HG02943 (cell line): Measurements from ENCODE around the gene KCNJ3.

ENCODE experiments used
- ATAC-seq: cut with Tn5 transposase; IDR thresholded peaks from one replicate; pipeline ENCODE4 v1.9.1; 2021; ENCODE audit warnings: mild to moderate bottlenecking, low read depth, moderate library complexity; ENCODE audit not compliant: unreplicated experiment

The KCNJ3 gene, protein sequence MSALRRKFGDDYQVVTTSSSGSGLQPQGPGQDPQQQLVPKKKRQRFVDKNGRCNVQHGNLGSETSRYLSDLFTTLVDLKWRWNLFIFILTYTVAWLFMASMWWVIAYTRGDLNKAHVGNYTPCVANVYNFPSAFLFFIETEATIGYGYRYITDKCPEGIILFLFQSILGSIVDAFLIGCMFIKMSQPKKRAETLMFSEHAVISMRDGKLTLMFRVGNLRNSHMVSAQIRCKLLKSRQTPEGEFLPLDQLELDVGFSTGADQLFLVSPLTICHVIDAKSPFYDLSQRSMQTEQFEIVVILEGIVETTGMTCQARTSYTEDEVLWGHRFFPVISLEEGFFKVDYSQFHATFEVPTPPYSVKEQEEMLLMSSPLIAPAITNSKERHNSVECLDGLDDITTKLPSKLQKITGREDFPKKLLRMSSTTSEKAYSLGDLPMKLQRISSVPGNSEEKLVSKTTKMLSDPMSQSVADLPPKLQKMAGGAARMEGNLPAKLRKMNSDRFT

DNA sequence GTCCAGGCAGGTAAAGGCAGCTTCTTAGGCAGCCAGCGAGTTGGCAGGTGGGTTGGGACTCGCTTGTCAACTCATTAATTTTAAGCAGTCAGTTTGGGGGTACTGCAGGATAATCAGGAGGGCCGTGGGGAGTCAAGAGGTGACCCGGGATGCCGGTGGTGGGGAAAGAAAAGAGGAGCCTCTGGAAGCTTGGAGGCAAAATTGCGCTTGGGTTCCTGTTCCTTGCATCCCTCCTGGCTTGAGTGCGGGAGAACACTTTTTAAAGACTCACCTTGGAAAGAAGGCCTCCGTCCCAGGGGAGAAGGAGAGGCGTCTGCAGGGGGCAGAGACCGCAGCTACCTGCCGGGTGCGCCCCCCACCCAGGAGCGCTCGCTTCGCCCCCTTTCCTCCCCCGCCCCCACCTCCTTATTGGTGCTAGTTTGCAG, at the start of gene KCNJ3:
Gene KCNJ3, plus strand, starts transcription at position 400 of the 425 bp plus-strand sequence. CDS start 81 bp downstream, outside the sequence.
- ATAC-seq: no peak

DNA sequence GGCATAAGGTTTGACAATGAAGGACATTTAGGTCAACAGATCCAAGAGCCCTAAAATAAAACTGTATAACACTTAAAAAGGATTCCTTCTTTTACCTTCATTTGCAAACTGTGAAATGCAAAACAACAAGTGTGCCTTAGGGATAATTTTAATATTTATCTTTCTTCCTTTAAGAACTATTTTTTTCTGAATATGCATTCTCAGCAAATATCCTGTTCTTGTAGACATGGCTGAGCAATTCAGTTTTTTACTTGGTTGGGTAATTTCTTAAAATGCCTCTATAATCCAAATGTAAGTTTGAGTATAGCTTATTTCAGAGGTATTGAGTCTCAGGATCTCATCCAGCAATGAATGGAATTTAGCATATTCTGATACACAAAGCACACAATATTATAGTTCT, 43.0 kb upstream of the KCNJ3 start:
- ATAC-seq: no peak

DNA sequence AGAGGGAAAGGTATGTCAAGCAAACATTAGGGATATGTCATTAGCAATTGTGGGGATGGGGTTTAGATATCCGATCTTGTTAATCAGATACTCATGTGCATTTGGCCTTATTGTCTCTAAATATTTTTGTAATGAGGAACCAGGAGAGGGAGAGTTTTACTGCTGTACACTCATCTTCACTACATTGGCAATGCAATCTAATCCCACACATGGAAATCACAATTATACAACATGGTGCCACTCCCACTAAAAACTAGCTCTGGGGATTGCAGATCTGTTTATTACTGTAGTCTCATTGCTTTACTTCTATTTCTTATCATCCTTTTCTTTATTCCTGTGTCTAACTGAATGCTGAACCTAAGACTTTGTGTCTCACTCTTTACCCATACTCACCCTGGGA, 39.6 kb upstream of the KCNJ3 start:
- ATAC-seq: no peak

DNA sequence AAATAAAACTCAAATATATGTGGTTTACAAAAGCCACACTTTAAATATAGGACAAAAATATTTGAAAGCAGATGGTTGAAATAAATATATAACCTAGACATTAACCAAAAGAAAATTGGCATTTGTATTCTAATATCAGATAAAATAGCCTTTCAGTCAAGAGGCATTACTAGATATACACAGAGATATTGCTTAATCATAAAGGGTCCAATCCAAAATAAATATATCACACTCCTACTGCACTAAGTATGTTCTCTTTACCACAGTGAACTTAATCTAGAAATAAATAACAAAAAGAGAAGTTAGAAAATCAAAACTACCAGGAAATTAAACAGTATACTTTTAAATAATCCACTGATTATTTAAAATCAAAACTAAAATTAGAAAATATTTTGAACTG, 34.2 kb upstream of the KCNJ3 start:
- no peak for ATAC-seq

DNA sequence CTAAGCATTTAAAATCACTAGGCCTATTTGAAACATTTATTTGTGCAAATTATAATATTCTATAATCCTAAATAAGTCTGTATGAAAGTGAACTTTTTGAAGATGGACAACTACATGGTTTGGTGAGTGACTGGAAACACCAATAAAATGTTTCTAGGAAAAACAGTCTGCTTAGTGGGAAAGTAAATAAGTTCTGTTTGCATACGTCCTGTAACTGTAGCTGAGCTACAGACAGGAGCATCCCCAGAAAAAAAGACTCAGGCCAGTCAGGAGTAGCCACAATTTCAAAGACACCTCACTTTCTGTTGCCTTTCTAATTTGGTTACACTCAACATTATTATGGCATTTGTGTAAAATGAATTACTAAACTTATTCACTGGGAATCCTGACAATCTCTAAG, 28.4 kb upstream of the KCNJ3 start:
- no peak for ATAC-seq

DNA sequence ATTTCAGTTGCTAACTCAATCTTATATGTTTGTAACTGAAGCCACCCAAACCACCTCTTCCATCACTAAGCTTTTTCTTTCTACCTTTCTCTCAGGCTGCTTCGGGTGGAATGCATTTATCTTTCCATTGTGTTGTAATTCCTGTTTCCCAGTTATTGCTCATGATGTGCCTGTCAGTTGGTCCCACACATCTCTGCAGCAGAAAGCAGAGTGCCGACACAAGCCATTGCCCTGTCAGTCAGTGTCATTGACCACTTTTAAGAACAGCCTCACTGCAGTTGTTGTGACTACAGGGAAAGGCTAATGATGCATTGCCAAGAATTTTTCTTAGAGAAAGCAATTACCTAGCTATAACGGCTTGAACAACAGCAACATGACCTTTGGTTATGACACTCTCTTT, 24.8 kb upstream of the KCNJ3 start:
- no peak for ATAC-seq

DNA sequence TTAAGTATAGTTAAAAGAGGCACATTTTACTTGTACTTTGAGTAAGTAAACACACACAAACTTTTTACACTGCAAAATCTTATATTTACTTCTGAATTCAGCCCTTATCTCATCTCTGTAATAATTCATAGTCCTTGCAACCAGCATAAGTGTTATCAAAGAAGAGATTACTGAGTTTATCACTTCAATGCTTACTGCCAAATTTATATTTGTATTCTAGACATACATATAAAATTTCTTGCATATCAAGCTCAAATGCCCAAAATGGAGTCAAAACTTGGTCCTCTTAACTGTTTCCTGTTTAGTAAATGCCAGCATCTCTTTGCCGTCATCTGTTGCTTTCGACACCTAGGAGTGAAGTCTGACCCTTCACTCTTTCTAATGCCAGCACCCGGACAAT, 21.1 kb upstream of the KCNJ3 start:
- no peak for ATAC-seq

DNA sequence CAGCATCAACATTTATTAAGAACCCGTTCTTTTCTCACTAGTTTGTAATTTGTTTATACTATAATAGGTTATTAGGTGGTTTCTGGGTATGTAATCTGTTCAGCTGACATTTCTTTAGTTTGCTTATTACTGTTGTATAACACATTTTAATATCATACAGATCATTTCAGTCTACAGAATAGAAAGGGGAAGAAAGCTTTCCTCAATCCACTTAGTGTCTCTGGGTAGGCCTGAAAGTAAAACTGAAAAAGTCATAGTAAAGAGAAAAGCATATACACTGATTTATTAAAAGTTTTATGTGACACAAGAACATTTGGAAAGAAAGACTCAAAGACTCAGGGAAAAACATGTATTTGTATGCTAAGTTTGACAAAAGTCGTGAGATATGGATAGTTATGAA, 16.8 kb upstream of the KCNJ3 start:
- no peak for ATAC-seq

DNA sequence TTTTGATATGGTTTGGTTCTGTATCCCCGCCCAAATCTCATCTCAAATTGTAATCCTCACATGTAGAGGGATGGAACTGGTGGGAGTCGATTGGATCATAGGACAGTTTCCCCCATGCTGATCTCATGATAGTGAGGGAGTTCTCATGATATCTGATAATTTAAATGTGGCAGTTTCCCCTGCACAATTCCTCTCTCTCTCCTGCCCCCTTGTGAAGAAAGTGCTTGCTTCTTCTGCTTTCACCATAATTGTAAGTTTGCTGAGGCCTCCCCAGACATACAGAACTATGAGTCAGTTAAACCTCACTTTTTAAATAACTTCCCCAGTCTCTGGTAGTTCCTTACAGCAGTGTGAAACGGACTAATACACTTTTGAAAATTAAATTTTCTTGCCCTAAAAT, 12.3 kb upstream of the KCNJ3 start:
- ATAC-seq: no peak

DNA sequence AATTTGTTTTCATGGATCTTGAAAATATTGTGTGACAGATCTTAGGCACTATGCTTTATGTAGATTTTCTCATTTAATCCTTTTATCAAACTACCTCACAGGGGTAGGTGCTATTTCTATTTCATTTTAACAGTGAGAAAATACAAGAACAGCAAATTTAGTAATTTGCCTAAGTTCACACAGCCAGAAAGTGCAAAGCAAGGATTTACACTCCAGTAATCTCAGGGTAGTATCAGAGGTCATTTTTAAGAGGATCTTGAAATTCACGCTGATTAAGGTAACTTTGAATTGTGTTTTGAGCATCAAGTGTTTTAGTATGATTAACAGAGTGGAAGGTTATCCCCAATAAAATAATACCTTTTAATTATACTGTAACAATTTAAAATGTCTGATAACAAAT, 10.1 kb upstream of the KCNJ3 start:
- ATAC-seq: no peak

DNA sequence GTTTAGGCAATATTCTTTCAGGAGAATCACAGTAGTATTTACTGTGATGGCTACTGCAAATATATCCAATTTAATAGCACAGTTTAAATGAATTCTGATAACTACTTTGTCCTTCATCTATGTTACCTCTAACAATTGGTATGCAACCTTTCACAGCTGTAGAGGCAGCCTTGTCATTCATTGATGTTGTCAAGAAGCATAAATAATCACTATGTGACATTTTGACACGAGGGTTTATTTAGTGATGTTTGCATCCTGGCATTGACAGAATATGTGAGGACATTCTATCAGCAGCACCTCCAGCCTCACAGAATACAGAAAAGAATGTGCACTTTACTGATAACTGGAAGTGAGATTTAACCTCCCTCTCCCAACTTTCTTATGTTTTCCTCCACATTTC, 9.3 kb upstream of the KCNJ3 start:
- ATAC-seq: no peak

DNA sequence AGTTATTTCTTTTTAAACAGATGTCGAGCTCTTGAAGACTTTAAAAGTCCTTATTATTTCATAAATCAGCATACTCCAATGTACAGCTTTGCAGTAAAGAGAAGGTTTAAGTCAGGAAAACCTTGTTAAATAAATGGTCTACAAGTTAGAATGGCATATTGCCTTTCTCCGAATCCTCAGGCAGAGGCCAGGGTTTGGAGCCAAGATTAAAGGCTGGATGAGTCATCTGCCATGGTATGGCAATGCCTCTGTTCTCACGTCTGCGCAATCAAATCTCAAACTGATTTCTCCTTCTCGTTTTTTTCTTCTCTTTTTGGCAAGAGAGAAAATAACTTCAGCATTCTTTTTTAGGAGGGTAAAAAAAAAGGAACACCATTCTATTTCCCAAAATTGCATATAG, 5.6 kb upstream of the KCNJ3 start:
- ATAC-seq: no peak

DNA sequence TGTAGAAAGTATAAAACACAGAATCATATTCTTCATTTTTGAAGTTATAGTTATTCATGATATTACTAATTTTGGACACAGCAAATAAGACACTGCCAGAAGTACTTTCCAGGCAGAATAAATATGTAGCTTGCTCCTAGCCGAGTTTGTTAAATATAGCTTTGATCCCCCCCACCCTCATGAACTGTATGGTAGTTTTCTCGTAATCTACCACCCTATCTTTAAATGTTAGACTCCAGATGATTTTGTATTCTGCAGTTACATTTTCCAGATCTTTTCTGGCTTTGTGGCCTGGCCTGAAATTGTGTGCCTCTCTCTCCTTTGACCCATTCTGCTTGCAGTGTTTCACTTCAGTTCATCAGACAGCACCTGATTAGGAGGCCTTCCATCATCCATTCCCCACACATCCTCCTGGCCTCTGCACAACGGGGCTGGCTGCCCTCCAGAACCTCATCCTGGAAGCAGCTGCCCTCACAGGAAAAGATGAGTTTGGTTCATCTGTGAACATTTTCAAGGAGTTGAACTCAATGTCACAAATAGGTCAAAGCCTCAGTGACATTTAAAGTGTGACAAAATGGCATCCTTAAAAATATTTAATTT, 4.7 kb upstream of the KCNJ3 start:
- ATAC-seq: no peak

DNA sequence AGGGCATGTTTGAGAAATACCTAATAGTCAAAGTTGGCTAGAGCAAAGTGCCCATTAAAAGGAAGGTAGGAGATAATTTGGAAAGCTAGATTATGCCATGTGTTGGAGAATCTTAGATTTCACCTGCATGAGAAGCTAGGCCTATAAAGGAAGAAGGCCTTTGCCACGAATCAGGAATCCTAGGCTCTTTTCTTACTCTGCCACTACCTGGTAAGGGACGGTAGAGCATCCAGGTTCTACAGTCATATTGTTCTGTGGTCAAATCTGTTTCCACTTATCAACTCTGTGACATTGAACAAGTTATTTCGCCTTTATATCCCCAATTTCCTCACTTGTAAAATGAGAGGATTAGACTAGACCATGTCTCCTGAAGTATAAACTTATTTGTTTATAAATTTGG, 3.6 kb upstream of the KCNJ3 start:
- ATAC-seq: no peak

DNA sequence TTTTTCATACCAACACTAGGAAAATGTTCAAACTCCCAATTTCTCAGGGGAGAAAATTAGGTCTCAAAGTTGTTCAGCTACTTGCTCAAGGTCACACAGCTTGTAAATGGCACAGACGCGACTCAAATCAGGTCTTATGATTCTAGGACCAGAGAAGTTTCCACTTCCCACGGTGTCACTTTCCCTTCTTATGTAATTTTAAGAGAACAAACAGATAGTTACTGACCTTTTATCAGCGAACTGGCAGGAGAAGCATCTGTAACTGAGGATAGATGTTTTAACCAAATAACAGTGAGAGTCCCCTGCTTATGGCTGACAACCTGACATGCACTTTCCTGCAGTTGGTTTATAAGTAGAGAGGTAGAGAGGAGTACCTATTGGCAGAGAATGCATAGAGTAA, 2.1 kb upstream of the KCNJ3 start:
- no peak for ATAC-seq

DNA sequence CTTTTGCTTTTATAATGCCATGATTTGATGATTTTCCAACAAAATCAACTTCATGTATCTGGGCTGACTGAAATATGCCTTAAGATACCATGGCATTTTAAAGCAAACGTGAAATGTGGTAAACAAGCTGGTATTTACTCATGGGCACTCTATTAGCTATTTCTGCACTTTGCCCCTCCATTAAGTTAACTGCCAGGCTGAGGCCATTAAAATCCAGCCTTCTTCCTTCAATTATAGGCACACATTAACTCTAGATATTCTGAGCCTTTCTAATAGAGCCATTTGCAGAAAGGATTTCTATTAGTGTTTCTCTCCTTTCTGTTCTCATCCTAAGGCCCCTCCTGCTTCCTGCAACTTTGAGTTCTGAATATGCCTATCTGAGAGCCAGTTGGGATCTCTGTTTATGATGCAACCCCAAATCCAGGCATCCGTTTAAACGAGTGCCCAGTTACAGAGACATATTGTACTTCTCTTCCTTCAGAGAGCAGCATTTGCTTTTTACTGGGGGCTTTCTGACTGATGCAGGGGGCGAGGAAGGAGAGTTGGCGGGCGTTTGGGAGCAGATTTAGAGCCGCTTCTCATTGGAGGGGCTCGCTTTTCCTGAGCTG, 1.6 kb upstream of the KCNJ3 start:
- no peak for ATAC-seq

DNA sequence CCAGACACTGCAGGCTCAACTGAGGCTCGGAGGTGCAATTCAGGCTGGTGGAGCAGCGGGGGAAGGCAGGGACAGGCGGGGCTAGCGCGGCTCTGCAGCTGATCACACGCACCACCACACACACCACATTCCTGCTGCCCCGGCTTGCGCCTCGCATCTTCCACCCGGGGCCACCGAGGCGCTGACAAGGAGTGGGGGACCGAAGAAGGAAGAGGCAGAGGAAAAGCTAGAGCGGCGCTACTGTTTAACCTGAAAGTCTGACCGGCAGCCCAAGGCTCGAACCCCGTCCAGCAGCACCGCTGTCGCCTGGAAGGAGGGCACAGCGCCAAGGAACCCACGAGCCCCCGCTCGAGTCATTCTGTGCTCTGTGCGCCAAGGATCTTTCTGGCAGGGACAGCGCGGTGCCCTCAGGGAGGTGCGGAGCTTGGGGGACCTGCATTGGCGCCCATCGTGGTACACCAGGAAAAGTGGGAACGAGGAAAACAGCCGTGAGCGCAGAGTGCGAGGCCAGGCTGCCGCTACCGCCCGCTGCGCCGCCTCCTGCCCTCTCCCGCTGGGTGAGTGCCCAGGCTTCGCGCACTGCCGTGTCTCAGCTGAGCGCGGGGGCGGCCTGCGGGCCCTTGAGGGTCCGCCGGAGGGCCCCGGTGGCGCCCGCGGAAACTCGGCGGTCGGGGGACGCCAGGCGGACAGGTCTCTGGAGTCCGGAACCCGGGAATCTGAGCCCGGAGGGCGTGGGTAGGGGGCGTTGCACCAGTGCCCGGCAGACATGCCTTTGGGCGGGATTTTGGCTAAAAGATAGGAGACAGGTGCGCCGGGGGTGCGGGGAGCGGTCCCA, 860 bp upstream of the KCNJ3 start:
- ATAC-seq: no peak

DNA sequence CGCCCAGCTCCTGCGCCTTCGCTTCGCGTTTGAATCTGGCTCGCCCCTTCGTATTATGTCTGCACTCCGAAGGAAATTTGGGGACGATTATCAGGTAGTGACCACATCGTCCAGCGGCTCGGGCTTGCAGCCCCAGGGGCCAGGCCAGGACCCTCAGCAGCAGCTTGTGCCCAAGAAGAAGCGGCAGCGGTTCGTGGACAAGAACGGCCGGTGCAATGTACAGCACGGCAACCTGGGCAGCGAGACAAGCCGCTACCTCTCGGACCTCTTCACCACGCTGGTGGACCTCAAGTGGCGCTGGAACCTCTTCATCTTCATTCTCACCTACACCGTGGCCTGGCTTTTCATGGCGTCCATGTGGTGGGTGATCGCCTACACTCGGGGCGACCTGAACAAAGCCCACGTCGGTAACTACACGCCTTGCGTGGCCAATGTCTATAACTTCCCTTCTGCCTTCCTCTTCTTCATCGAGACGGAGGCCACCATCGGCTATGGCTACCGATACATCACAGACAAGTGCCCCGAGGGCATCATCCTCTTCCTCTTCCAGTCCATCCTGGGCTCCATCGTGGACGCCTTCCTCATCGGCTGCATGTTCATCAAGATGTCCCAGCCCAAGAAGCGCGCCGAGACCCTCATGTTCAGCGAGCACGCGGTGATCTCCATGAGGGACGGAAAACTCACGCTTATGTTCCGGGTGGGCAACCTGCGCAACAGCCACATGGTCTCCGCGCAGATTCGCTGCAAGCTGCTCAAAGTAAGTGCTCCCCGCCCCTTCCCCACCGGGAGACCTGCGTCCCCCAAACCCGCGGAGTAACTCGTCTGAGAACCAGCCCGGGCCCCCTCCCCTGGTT, 453 bp downstream of the KCNJ3 start:
- no peak for ATAC-seq

DNA sequence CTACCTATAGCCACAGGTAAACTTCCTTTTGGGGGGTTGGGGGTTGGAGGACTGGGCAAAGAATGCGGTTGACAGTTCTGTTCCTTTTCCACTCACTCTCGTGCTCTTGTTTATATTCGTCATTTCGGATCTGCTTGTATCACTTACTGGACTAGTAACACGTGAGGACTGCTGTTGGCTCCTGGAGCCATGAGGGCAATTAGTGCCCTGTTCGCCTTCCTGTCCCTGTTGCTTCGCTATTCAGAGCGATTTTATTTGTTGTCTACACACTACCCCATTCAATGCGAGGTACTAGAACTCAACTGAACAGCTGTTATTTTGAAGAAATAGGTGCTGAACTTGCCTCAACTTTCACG, 1.1 kb downstream of the KCNJ3 start:
- ATAC-seq: no peak

DNA sequence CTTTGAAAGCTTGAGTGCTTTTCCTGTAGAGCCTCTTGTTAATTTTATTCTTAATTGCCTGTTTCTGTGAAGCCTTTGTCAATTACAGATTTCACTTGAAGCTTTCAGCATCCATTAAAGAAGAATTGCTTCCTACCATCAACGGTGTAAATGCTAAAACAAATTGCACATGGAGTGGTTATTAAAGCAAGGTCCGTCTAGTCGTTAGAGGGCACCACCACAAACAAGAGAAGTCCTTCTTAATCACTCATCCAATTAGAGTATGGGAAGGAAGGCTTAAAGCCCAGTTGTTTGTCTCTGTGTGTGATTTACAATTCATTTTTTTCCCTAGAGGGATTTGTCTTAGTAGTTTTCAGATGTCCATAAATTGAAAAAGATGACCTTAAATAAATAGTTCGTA, 1.6 kb downstream of the KCNJ3 start:
- no peak for ATAC-seq
